Measurements from ENCODE around the gene MGAT4B. TPM values are rescaled to one million over a fixed set of nuclear protein-coding genes. Genes with fewer than 3 reads are reported as not detected.
A peak's percentile ranks its signal among the peaks of the same experiment; 100 is the strongest.

MGAT4B gene
- 58.8 and 61.1 TPM in 2 replicates for total RNA-seq (2014; rRNA removed; shearing (Covaris generic))
- 90.2 and 96.5 TPM in 2 replicates for total RNA-seq (2022)
- Bru-seq, nascent RNA = percentile 49 among the genes with signal in this experiment
- BruChase-seq, experiment 1, labeled RNA remaining after a 6-hour chase = percentile 71 among the genes with signal in this experiment
- percentile 67 among the genes with signal in this experiment for BruChase-seq, experiment 2, labeled RNA remaining after a 2-hour chase
- long read RNA-seq, transcript MGAT4B-201 (15 exons, 2,446 nt) = major isoform, 30 of 58 reads
- long read RNA-seq, partial matches to known transcripts = 14 of 58 reads
- long read RNA-seq, other reads (novel, unspliced or antisense) = 14 of 58 reads

DNA sequence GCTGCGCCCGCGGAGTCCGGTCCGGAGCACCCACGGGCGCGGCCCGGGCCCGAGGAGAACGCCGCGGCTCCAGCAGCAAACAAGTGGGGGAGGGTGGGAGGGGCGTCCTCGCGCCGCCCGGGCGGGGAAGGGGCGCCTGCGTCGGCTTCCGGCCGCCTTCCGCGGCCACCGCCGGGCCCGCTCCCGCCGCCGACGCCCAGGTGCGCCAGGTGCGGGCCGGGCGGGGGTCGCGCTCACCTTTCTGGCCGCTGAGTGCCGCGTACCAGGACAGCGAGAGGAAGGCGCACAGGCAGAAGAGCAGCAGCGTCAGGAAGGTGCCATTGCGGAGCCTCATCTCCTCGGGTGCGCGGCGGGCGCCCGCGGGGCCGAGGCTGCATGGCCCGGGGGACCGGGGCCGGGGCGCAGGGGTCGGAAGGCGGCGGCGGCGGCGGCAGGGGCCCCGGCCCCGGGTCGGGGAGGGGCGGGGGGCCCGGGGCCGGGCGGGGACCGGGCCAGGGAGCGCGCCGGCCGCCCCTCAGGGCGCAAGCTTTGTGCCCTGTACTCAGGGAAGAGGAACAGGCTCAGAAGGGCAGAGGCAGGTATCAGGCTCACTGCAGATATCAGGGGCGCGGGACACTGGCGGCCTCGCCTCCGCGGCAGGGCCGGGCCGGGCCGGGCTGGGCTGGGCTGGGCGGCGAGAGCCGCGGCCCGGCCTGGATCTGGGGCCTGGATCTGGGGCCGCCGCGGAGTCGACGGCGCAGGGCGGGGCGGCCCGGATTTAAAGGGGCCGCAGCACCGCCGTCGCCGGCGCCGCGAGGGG is at the start of gene MGAT4B:
Gene MGAT4B (minus strand): TSS at position 617 of the 799 bp plus-strand sequence. CDS start 283 bp downstream, at position 334.
- Histone ChIP-seq H3K4me1 (ENCODE audit: insufficient read depth, low read length, poor library complexity, severe bottlenecking) (peaks cover 20% of the 10 kb centered on the region), H3K79me2 (ENCODE audit: insufficient read depth, low read depth, low read length) (no peaks in the 10 kb centered on the region), H4K20me1 (ENCODE audit: insufficient read depth, low read length) (no peaks in the 10 kb centered on the region), H3K9me3 (ENCODE audit: low read length) (no peaks in the 10 kb centered on the region), H3K27ac (ENCODE audit: low read depth, low read length, poor library complexity, severe bottlenecking) (peak within 1 kb of the TSS; percentile 48), H3K36me3 (ENCODE audit: insufficient read depth, low read length) (no peaks in the 10 kb centered on the region), H3K9me2 (ENCODE audit: insufficient read depth, low read length) (no peaks in the 10 kb centered on the region), H3K4me3 (ENCODE audit: low read depth, low read length, poor library complexity, severe bottlenecking) (peak within 1 kb of the TSS; percentile 86), H2AFZ (ENCODE audit: low read length) (peak within 1 kb of the TSS; percentile 77), H3K4me2 (ENCODE audit: low read length) (peak within 1 kb of the TSS; percentile 83)
- intact Hi-C loops (cut with micrococcal nuclease; ENCODE audit: unreplicated experiment) = loop anchor here (1.0 to 10.0 kb wide), 6 partner anchors 10 to 1692 kb away; partner anchors contain the start of genes MAML1, N4BP3 and TBC1D9B
- DNase-seq (ENCODE audit: low spot score) = peak; percentile 83
- ChIA-PET POLR2A (interaction anchor here (0.6 to 0.8 kb wide), 3 partner anchors 13 to 185 kb away, joined by 3 read pairs; no protein-coding TSS in a partner anchor), CTCF (ENCODE audit: unreplicated experiment) (no interaction called here)
- BruUV-seq (replicated peaks) = no TSS peak
- TF ChIP-seq EZH2phosphoT487 (IDR thresholded peaks at IDR 0.05; ENCODE audit: borderline replicate concordance, low read depth, low read length) = no peak
- TF ChIP-seq, protein P1, sequence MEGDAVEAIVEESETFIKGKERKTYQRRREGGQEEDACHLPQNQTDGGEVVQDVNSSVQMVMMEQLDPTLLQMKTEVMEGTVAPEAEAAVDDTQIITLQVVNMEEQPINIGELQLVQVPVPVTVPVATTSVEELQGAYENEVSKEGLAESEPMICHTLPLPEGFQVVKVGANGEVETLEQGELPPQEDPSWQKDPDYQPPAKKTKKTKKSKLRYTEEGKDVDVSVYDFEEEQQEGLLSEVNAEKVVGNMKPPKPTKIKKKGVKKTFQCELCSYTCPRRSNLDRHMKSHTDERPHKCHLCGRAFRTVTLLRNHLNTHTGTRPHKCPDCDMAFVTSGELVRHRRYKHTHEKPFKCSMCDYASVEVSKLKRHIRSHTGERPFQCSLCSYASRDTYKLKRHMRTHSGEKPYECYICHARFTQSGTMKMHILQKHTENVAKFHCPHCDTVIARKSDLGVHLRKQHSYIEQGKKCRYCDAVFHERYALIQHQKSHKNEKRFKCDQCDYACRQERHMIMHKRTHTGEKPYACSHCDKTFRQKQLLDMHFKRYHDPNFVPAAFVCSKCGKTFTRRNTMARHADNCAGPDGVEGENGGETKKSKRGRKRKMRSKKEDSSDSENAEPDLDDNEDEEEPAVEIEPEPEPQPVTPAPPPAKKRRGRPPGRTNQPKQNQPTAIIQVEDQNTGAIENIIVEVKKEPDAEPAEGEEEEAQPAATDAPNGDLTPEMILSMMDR (conservative IDR thresholded peaks at IDR 0.05; ENCODE audit: low read length) = no peak

DNA sequence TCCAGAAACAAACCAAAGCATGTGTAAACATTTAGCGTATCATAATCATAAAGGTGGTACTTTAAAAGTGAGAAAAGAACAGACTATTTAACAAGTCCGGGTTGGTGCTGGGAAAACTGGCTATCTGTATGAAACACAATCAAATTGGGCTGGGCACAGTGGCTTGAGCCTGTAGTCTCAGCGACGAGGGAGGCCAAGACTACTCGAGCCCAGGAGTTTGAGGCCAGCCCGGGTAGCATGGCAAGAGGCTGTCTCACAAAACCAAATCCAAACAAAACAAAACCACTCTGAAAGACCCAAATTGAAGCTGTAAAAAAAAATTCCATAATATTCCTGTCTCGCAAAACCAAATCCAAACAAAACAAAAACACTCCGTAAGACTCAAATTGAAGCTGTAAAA is 47.7 kb upstream of the MGAT4B start:
- intact Hi-C loops (cut with micrococcal nuclease; ENCODE audit: unreplicated experiment) = no loop called here
- H3K36me3 ChIP-seq (ENCODE audit: insufficient read depth, low read length) = peaks cover 45% of the 10 kb centered on the region
- peaks cover 39% of the 10 kb centered on the region for H3K4me1 ChIP-seq (ENCODE audit: insufficient read depth, low read length, poor library complexity, severe bottlenecking)
- no peaks in the 10 kb centered on the region for H3K9me3 ChIP-seq (ENCODE audit: low read length)
- CTCF ChIA-PET (ENCODE audit: unreplicated experiment) = interaction anchor here (0.5 kb wide), 1 partner anchor 43 kb away, joined by 7 read pairs; no protein-coding TSS in a partner anchor
- no peak overlapping the region for H3K27ac ChIP-seq (ENCODE audit: low read depth, low read length, poor library complexity, severe bottlenecking)
- TF ChIP-seq EZH2phosphoT487 (IDR thresholded peaks at IDR 0.05; ENCODE audit: borderline replicate concordance, low read depth, low read length) = no peak
- TF ChIP-seq, protein P1 (conservative IDR thresholded peaks at IDR 0.05; ENCODE audit: low read length) = no peak
- H3K9me2 ChIP-seq (ENCODE audit: insufficient read depth, low read length) = no peaks in the 10 kb centered on the region
- DNase-seq (ENCODE audit: low spot score) = no peak
- peaks cover 35% of the 10 kb centered on the region; the same call in 1 of the 2 replicates for H3K79me2 ChIP-seq (ENCODE audit: insufficient read depth, low read depth, low read length)
- POLR2A ChIA-PET = interaction anchor here (0.9 to 1.5 kb wide), 2 partner anchors 32 to 157 kb away, joined by 3 to 5 read pairs; no protein-coding TSS in a partner anchor
- H4K20me1 ChIP-seq (ENCODE audit: insufficient read depth, low read length) = no peaks in the 10 kb centered on the region
- H3K4me3 ChIP-seq (ENCODE audit: low read depth, low read length, poor library complexity, severe bottlenecking) = no peak overlapping the region
- peak overlapping the region; percentile 10 for H3K4me2 ChIP-seq (ENCODE audit: low read length)
- H2AFZ ChIP-seq (ENCODE audit: low read length) = no peak overlapping the region
- BruUV-seq (replicated peaks) = no TSS peak
